Pons (tissue), 1 donor: Measurements from ENCODE around the gene CAMK2N1.

Source experiments
- DNase-seq: peaks from one replicate; pipeline ENCODE4 v3.0.0-alpha.2; 2016; ENCODE audit warnings: low spot score

The CAMK2N1 gene

GRCh38 chr1:20478057-20478635, 7.9 kb downstream of the CAMK2N1 start:
- no peak for DNase-seq

- DNase-seq = peak; percentile 45
These were observed 8.5 kb downstream of the CAMK2N1 start for GRCh38 chr1:20477348-20478056.

- DNase-seq = peak; percentile 83
These were observed 9.6 kb downstream of the CAMK2N1 start for GRCh38 chr1:20476265-20477038.

GRCh38 chr1:20474996-20475395, 11.0 kb downstream of the CAMK2N1 start:
- DNase-seq = no peak

GRCh38 chr1:20474333-20474975, 11.6 kb downstream of the CAMK2N1 start:
- no peak for DNase-seq

- DNase-seq = no peak
These were observed 12.1 kb downstream of the CAMK2N1 start for GRCh38 chr1:20473894-20474293.

GRCh38 chr1:20472860-20473711, 12.9 kb downstream of the CAMK2N1 start:
- DNase-seq = peak; percentile 54

- no peak for DNase-seq
These were observed 13.9 kb downstream of the CAMK2N1 start for GRCh38 chr1:20472121-20472520.

- DNase-seq = peak; percentile 80
These were observed 15.8 kb downstream of the CAMK2N1 start for GRCh38 chr1:20470194-20470593.

- no peak for DNase-seq
These were observed 16.5 kb downstream of the CAMK2N1 start for GRCh38 chr1:20469406-20470076.

GRCh38 chr1:20466273-20466672, 19.7 kb downstream of the CAMK2N1 start:
- DNase-seq = no peak

- no peak for DNase-seq
These were observed 20.8 kb downstream of the CAMK2N1 start for GRCh38 chr1:20465187-20465586.

GRCh38 chr1:20463502-20463901, 22.5 kb downstream of the CAMK2N1 start:
- DNase-seq = no peak

- DNase-seq = peak; percentile 53
These were observed 23.6 kb downstream of the CAMK2N1 start for GRCh38 chr1:20462397-20462796.

GRCh38 chr1:20458717-20459116, 27.3 kb downstream of the CAMK2N1 start:
- DNase-seq = no peak

GRCh38 chr1:20454004-20454403, 32.0 kb downstream of the CAMK2N1 start:
- DNase-seq = no peak

GRCh38 chr1:20449735-20450311, 36.2 kb downstream of the CAMK2N1 start:
- no peak for DNase-seq

GRCh38 chr1:20448671-20449071, 37.3 kb downstream of the CAMK2N1 start:
- peak; percentile 82 for DNase-seq

GRCh38 chr1:20447794-20448193, 38.2 kb downstream of the CAMK2N1 start:
- DNase-seq = no peak

GRCh38 chr1:20446796-20447195, 39.2 kb downstream of the CAMK2N1 start:
- no peak for DNase-seq

- DNase-seq = no peak
These were observed 40.1 kb downstream of the CAMK2N1 start for GRCh38 chr1:20445956-20446355.
